ENCODE data around the gene ZNF100.
"Not testable (repeated sequence)": the region's sequence is repeated elsewhere in the genome, so short reads cannot be mapped to it uniquely, and the experiment has no call there.

Gene ZNF100

GRCh38 chr19:21704320-21704719 lies 63.1 kb downstream of the ZNF100 start:
- DNase-seq (ENCODE audit: low read depth), result no peak

- DNase-seq (ENCODE audit: low read depth), result no peak
Measured at GRCh38 chr19:21699197-21699596, 68.2 kb downstream of the ZNF100 start.

DNA sequence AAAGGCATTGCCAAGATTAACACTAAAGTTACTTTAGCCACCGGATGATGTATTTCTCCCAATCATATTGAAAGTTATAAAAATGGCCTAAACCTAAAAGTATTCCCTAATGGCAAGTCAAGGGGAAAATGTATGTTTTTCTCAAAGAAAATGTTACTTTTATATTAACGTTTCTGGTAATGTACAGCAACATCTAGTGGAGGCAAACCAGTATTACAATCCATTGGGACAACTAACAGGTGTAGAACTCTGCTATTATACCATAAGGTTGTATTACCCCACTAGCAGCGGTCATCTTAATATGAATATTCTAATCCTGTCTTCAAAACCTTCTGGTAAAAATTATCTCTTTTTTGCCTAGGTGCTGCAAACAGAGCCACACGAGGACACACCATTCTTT lies 69.2 kb downstream of the ZNF100 start:
- DNase-seq (ENCODE audit: low read depth), result no peak

DNA sequence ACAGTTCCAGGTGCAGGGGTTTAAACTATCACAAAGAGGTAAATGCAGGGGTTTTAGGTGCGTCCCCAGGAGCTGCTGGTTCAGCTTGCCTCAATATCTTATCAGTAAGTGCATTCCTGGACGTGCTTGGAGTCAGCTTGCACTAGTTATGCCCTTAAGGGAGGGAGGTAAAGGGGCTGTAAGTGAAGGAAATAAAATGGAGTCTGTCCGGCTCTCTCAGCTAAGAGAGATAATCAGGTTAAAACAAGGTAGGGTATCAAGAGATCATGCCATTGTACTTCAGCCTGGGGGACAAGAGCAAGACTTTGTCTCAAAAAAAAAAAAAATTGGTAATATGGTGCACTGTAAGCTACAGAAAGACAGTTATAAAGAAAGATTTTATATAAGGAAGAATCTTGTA lies 69.7 kb downstream of the ZNF100 start:
- DNase-seq (ENCODE audit: low read depth), result no peak

GRCh38 chr19:21694171-21694906 lies 73.0 kb downstream of the ZNF100 start:
- no peak for DNase-seq (ENCODE audit: low read depth)

GRCh38 chr19:21693399-21693798 lies 74.0 kb downstream of the ZNF100 start:
- DNase-seq (ENCODE audit: low read depth), result no peak

DNA sequence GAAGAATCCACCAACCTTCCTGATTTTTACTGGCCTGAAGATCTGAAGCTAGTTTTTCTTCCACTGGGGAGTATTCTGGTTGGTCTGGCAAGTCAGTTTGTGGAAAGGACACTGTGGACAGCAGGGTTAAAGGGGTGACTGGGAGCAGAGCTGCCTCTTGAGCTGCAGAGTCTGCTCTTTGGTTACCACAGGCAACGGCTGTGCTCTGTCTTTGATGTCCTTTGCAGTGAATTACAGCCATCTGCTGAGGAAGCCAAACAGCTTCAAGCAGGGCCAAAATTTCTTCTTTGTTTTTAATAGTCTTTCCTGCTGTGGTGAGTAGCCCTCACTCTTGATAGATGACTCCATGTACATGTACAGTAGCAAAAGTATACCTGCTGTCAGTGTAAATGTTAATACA lies 75.7 kb downstream of the ZNF100 start:
- DNase-seq (ENCODE audit: low read depth), result no peak

GRCh38 chr19:21688464-21688863 lies 78.9 kb downstream of the ZNF100 start:
- DNase-seq (ENCODE audit: low read depth), result no peak

DNA sequence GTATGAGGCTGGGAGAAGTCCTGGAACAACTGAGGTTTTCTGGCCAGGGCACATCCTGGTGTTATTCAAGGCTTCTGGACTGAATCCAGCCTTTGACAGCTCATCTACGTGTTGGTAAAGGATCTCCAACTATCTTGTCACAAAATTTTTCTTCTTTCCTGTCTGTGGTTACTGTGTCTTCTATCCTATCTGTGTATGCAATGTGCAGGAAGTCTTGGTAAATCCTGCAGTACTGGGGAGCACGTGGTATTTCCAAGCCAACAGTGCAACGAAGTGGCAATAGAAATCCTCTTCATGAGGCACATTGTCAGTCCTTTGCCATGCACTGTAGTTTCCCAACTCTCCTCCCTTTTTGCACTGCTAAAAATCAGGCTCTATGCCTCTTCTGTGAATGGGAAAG lies 86.7 kb downstream of the ZNF100 start:
- DNase-seq (ENCODE audit: low read depth), result no peak

GRCh38 chr19:21680026-21680425 lies 87.4 kb downstream of the ZNF100 start:
- no peak for DNase-seq (ENCODE audit: low read depth)

DNA sequence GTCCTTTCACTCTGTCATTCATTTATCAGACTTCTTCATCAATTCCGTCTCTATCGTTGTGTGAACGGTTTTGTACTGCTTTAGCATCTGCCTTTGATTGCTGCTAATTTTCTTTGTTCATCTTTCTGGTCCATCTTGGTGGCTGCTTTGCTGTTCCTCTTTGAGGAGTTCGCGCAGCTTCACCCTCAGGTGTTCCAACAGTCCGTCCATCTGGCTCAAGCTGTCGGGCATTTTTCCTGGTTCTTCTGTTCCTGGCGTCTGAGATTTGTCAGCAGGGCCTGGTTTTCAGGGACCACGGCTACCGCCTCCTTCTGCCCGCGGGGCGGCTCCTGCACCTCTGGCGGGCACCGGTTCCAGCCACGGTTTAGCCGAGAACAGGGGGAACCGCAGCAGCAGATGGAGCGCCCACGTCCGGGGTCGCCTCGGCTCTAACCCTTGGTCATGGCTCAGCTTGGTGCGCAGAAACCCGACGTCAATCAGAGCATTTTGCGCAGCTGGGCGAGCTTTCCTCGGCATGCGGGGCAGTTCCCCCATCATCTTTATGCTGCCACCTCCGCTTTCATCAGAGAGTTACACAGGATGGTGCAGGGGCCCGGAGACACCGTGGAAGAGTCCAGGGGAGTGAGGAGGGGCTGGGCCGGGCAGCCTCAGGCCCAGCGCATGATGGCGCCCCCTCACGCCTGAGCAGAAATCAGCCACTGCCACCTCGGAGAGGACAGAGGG lies 89.5 kb downstream of the ZNF100 start:
- no peak for DNase-seq (ENCODE audit: low read depth)

DNA sequence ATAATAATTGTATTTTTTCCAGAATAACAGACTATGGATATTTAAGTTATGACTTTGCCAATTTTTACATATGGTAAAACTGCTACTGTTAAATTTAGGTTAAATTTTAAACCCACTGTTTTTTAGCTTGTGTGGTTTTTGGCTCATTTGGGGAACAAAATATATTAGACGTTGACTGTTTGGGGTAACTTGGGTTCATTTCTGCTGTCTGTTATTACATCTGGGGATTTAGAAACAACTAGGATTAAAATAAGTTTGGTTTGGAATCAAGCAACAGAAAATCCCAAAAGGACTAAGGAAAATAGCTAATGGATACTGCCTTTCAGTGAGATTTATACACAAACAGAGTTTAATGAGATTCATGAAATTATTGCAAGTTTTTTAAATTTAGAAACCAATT lies 92.9 kb downstream of the ZNF100 start:
- no peak for DNase-seq (ENCODE audit: low read depth)

DNA sequence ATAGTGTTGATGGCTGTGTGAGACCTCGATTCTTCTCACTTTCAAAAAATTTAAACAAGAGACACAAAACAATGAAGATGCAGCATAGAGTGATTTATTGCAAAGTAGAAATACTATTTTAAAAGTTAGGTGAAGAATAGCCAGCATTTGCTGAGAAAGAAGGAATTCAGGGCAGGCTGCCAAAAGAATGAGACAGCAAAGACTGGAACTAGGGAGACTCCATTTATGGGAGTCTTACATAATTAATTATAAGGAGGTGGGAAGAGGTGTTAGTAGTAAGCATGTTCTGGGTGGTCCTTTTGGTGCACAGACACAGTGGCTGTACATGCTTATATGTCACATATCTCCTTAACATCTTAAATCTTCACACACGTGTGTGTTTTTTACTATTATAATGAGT lies 93.9 kb downstream of the ZNF100 start:
- not testable (repeated sequence) for DNase-seq (ENCODE audit: low read depth)

Data from fibroblast of gingiva (primary cell).